ENCODE results near the gene THRB. TPM values are rescaled to one million over a fixed set of nuclear protein-coding genes. Genes with fewer than 3 reads are reported as not detected.

The THRB gene
- total RNA-seq, 2 donors from 2014 or later = 0.24 to 0.26 TPM

GRCh38 chr3:24271228-24271627 lies 223.4 kb downstream of the THRB start:
- Mint-ChIP-seq H3K4me3 (no peak overlapping the region), H3K27me3 (ENCODE audit: insufficient read depth) (no peaks in the 10 kb centered on the region), H3K4me1 (no peaks in the 10 kb centered on the region), H3K9me3 (no peaks in the 10 kb centered on the region), H3K27ac (no peak overlapping the region), H3K36me3 (ENCODE audit: low read depth) (no peaks in the 10 kb centered on the region)
- no peak overlapping the region for H3K27ac ChIP-seq (ENCODE audit: low read depth, low read length)
- H3K36me3 ChIP-seq (ENCODE audit: control insufficient read depth, insufficient read depth, low read length) = no peaks in the 10 kb centered on the region
- no peaks in the 10 kb centered on the region for H3K4me1 ChIP-seq (ENCODE audit: control insufficient read depth, insufficient read depth, low read length)
- H3K4me3 ChIP-seq (ENCODE audit: low read length) = no peak overlapping the region
- no peak overlapping the region for H3K9ac ChIP-seq (ENCODE audit: extremely low read depth, low read length, poor library complexity, severe bottlenecking)
- peaks cover 2% of the 10 kb centered on the region for H3K27me3 ChIP-seq (ENCODE audit: control insufficient read depth, insufficient read depth, low read length, poor library complexity, severe bottlenecking)
- no peak for DNase-seq
- no peaks in the 10 kb centered on the region for H3K9me3 ChIP-seq (ENCODE audit: control insufficient read depth, low read length)
- 94 to 100% methylated on average over 2 of the region's 3 CpGs for WGBS, 2 experiments (ENCODE audit: insufficient coverage in 1 of 2, insufficient read length in 1 of 2)
- TF ChIP-seq CTCF (conservative IDR thresholded peaks at IDR 0.05) = no peak

GRCh38 chr3:24270744-24271143 lies 223.9 kb downstream of the THRB start:
- Mint-ChIP-seq H3K36me3 (ENCODE audit: low read depth) (no peaks in the 10 kb centered on the region), H3K27ac (no peak overlapping the region), H3K4me3 (no peak overlapping the region), H3K9me3 (no peaks in the 10 kb centered on the region), H3K4me1 (no peaks in the 10 kb centered on the region), H3K27me3 (ENCODE audit: insufficient read depth) (no peaks in the 10 kb centered on the region)
- no peaks in the 10 kb centered on the region for H3K9me3 ChIP-seq (ENCODE audit: control insufficient read depth, low read length)
- H3K36me3 ChIP-seq (ENCODE audit: control insufficient read depth, insufficient read depth, low read length) = no peaks in the 10 kb centered on the region
- no peak overlapping the region for H3K9ac ChIP-seq (ENCODE audit: extremely low read depth, low read length, poor library complexity, severe bottlenecking)
- 83% methylated on average over 1 of the region's 1 CpG; no CpG with 5 or more reads in 1 of the 2 experiments for WGBS, 2 experiments (ENCODE audit: insufficient coverage in 1 of 2, insufficient read length in 1 of 2)
- TF ChIP-seq CTCF (conservative IDR thresholded peaks at IDR 0.05) = no peak
- H3K27me3 ChIP-seq (ENCODE audit: control insufficient read depth, insufficient read depth, low read length, poor library complexity, severe bottlenecking) = no peaks in the 10 kb centered on the region
- no peak overlapping the region for H3K4me3 ChIP-seq (ENCODE audit: low read length)
- no peak for DNase-seq
- no peak overlapping the region for H3K27ac ChIP-seq (ENCODE audit: low read depth, low read length)
- H3K4me1 ChIP-seq (ENCODE audit: control insufficient read depth, insufficient read depth, low read length) = no peaks in the 10 kb centered on the region

GRCh38 chr3:24270204-24270691 lies 224.4 kb downstream of the THRB start:
- H3K27me3 ChIP-seq (ENCODE audit: control insufficient read depth, insufficient read depth, low read length, poor library complexity, severe bottlenecking) = no peaks in the 10 kb centered on the region
- H3K9me3 ChIP-seq (ENCODE audit: control insufficient read depth, low read length) = no peaks in the 10 kb centered on the region
- TF ChIP-seq CTCF (conservative IDR thresholded peaks at IDR 0.05) = no peak
- H3K4me3 ChIP-seq (ENCODE audit: low read length) = no peak overlapping the region
- Mint-ChIP-seq H3K27me3 (ENCODE audit: insufficient read depth) (no peaks in the 10 kb centered on the region), H3K9me3 (no peaks in the 10 kb centered on the region), H3K4me1 (no peaks in the 10 kb centered on the region), H3K4me3 (no peak overlapping the region), H3K36me3 (ENCODE audit: low read depth) (no peaks in the 10 kb centered on the region), H3K27ac (no peak overlapping the region)
- 78 to 86% methylated on average over 2 of the region's 2 CpGs for WGBS, 2 experiments (ENCODE audit: insufficient coverage in 1 of 2, insufficient read length in 1 of 2)
- H3K27ac ChIP-seq (ENCODE audit: low read depth, low read length) = no peak overlapping the region
- DNase-seq = no peak
- H3K9ac ChIP-seq (ENCODE audit: extremely low read depth, low read length, poor library complexity, severe bottlenecking) = no peak overlapping the region
- H3K4me1 ChIP-seq (ENCODE audit: control insufficient read depth, insufficient read depth, low read length) = no peaks in the 10 kb centered on the region
- H3K36me3 ChIP-seq (ENCODE audit: control insufficient read depth, insufficient read depth, low read length) = no peaks in the 10 kb centered on the region
